HG02840 (cell line): ENCODE data around the gene NTN5.
"Not testable (repeated sequence)": the region's sequence is repeated elsewhere in the genome, so short reads cannot be mapped to it uniquely, and the experiment has no call there.

Experiments
- ATAC-seq: cut with Tn5 transposase; IDR thresholded peaks from one replicate; pipeline ENCODE4 v1.9.1; 2021; ENCODE audit warnings: mild to moderate bottlenecking, moderate library complexity, moderate number of reproducible peaks; ENCODE audit not compliant: unreplicated experiment, low FRiP score

NTN5 gene

DNA sequence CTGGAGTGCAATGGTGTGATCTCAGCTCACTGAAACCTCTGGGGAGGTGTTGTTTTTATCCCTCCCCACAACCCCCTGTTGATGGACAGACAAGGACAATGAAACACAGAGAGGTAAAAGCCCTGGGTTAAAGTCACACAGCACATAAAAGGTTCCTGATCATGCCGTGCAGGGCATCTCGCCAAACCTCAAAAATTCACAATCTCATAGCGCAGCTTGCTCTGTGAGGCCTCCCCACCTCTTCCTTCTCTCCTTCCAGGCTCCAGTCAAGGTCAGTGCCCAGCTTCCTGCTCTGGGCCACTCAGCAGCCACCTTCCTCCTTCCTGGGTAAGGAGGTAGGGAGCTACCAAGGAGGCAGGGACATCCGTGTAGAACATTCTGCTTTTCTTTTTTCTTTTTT lies 25.2 kb upstream of the NTN5 start:
- no peak for ATAC-seq

DNA sequence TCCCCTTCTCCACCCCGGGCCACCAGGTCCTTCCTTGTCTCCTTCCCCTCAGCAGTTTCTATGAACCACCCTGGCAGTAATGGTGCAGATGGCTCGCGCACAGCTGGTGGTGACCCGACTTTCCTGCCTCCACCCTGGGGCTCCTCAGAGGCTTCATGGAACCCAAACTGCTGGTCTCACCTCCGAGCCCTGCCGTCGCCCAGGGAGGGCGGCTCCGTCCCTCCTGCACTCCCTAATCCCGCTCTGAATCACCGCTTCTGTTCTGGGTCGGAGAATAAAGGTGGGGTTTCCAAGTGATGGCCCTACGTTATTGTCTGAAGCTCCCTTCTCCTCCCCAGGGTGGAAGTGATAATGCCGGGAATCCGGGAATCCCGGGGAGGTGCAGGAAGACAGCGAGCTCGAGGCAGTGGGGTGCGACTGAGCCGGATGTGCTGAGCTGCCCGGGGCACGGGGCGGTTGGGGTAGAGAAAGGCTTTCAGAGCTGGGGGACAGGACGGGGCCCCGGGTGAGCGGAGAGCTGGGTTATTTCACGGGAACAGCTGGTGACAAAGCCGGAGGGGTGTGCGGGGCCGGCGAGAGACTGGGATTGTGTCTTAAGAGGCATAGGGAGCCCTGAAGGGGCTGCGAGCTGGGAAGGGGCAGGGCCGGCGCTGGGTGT lies 23.7 kb upstream of the NTN5 start:
- ATAC-seq, result no peak

DNA sequence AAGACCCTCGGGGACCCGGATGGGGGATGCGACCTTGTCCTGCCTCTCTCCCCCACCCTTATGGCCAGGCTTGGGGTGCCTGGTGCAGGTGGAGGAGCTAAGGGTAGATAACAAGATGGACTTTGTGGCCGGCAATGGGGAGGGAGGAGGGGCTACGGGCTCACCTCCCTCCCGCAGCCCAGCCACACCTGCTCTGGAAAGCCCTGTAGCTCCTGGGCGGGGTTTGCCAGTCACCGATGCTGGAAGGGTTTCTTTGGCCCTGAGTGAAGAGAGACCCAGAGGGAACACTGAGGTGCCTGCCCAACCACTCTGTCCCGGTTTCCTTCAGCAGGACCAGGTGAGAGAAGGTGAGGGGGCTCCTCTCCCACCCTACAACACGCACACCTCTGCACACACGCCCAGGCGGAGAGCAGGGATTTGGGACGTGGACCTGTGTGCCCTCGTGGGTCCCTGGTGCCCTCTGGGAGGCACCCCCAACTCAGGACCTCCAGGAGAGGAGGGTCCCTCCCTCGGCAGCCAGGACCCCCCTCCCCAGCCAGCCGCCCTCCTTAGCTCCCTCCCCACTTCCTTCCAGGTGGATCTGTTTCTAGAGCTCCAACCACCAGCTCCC lies 23.0 kb upstream of the NTN5 start, which contains the start of gene FUT2:
Gene FUT2, plus strand, starts transcription at position 229 of the 610 bp plus-strand sequence. CDS start 6,986 bp downstream, outside the sequence.
- ATAC-seq, result no peak

DNA sequence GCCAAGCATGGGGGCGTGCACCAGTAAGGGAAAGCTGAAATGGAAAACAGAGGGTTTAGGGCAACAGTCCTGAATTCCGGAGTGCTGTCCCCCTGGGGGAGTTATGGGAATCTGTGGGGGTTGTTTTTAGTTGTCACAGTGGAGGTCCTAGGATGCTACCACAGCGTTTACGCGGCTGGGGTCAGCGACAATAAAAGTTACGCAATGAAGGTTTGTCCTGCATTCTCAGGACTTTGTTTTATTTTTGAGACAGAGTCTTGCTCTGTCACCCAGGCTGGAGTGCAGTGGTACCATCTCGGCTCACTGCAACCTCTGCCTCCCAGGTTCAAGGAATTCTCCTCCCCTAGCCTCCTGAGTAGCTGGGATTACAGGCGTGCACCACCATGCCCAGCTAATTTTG lies 20.8 kb upstream of the NTN5 start:
- ATAC-seq, result not testable (repeated sequence)

DNA sequence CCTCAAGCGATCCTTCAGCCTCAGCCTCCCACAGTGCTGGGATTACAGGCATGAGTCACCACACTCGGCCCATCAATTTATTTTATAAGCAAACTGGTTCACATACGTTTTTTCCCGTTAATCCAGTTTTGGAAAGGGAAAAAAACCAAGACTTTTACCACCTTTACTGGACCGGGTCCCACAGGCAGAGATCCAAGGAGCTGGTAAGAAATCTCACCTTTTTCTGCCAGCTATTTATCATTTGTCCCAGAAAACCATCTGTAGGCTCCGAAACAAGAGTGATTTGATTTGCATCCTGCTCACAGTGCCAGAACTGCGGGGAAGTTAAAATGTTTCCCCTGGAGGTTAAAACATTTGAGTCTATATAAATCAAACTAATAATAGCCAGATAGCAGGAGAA lies 16.6 kb upstream of the NTN5 start:
- ATAC-seq, result no peak

DNA sequence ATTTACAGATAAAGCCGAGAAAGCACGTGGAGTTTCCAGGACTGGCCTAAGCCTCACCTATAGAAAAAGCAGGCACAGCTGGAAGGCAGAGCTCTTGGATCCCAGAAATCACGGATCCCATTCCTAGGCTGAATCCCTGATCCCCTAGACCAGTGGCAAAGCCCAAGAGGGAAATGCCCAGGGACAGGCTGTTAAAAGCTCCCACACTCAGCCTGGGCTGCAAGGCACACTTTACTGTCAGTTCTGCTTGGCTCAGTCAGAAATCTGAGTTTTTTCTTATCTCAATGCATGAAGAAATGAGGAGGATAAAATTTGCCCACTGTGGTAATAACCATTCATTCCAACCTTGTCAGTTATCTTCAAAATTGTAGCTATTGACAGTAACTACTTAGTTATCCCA lies 15.0 kb upstream of the NTN5 start:
- ATAC-seq, result no peak

DNA sequence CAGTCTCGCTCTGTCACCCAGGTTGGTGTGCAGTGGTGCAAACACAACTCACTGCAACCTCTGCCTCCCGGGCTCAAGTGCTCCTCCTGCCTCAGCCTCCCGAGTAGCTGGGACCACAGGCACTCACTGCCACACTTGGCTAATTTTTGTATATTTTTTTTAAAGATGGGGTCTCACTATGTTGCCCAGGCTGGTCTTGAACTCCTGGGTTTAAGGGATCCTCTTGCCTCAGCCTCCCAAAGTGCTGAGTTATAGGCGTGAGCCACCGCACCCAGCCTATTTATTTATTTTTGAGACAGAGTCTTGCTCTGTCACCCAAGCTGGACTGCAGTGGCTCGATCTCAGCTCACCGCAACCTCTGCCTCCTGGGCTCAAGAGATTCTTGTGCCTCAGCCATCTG lies 13.8 kb upstream of the NTN5 start:
- not testable (repeated sequence) for ATAC-seq

DNA sequence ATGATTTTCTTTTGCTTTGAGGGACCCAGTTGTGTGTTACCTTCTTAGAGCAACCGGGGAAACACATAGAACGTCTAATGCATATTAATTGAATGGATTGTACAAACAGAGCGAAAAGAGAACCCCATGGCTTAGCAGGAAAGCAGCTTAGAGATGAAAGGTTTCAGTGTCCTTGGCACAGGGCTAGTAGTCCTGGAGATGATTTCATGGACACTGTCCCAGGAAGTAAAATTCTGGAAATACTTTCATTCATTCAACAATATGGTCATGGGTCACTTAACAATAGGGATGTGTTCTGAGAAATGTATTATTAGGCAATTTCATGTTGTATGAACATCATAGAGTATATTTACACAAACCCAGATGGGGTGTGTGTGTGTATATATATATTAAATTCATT lies 13.3 kb upstream of the NTN5 start:
- ATAC-seq, result no peak

DNA sequence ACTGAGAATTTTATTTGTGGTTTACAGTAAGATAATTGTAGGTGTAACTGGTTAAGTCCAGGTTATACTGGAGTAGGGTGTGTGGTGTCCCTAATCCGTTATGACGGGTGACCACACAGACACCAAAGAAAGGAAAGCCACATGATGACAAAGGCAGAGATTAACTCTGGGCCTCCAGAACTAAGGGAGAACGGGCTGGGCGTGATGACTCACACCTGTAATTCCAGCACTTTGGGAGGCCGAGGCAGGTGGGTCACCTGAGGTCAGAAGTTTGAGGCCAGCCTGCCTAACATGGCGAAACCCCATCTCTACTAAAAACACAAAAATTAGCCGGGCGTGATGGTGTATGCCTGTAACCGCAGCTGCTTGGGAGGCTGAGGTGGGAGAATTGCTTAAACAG lies 12.8 kb upstream of the NTN5 start:
- no peak for ATAC-seq

DNA sequence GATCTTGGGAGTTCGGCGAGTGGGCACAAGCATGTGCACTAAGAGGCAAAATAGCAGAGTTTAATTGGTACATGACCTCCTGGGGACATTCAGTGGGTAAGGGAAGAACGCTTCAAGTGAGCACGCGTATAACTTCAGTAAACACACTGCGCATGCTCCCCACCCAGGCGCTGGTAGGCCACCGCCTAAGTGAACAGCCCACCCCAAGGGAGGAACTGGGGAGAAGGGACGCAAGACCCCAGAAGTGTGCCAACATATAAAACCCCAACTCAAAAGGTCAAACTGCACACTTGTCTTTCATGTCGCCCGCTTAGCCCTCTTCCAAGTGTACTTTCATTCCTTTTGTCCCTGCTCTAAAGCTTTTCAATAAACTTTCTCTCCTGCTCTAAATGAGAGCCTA lies 10.5 kb upstream of the NTN5 start:
- ATAC-seq, result no peak

DNA sequence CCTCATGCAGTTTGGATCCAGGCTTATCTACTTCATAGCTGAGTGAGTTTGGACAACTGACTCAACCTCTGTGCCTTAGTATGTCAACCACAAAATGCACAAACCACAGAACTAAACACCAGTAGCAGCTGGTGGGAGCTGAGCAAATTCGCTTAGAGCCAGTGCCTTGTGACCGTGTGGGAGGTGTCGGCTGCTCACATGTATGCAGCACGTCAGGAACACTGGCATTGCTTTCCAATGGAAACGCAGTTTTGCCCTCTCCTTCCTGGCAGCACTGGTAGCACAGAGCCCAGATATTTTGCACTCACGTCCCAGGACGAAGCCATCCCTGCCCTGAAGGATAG lies 8.3 kb upstream of the NTN5 start:
- no peak for ATAC-seq

DNA sequence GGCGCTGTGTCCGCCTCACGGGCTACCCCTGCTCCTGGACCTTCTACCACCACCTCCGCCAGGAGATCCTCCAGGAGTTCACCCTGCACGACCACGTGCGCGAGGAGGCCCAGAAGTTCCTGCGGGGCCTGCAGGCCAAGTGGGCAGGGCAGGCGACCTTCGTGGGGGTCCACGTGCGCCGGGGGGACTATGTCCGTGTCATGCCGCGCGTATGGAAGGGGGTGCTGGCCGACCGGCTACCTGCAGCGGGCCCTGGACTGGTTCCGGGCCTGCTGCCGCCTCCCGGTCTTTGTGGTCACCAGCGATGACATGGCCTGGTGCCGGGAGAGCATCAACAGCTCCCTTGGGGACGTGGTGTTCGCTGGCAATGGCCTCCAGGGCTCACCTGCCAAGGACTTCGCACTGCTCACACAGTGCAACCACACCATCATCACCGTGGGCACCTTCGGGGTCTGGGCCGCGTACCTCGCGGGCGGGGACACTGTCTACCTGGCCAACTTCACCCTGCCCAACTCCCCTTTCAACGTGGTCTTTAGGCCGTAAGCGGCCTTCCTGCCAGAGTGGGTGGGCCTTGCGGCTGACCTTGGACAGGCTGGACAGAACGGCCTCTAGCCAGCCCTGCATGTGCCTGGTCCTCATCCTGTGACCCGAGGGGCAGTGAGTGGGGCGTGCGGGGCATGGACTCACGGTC lies 7.8 kb upstream of the NTN5 start:
- ATAC-seq, result no peak

DNA sequence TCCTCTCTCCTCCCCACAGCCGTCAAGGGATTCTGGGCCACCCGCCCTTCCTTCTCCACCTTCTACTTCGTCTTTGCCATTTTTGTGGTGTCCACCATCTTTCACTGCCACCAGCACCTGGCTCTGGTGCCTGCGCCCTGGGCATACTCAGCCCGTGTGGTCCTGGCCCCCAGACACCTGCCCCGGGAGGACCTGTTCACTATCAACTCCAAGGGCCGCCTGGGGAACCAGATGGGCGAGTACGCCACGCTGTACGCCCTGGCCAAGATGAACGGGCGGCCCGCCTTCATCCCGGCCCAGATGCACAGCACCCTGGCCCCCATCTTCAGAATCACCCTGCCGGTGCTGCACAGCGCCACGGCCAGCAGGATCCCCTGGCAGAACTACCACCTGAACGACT lies 7.2 kb upstream of the NTN5 start:
- ATAC-seq, result not testable (repeated sequence)

DNA sequence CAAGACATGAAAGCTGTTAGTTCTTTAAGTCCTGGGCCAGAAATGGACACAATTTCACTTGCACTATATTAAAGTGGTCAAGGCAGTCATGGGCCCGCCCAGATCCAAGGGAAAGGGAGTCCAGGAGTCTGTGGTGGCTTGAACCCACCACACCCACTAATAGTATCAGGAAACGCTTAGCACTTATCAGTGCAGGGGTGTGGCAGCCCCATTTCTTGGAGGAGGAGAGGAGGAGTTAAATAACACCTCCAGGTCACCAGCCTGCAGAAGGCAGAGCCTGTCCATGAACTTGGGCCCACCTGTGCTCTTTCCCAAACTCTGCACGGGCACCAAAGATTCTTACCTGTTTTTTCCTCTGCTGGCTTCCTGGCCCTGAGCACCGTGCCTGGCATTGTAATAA lies 5.4 kb upstream of the NTN5 start:
- ATAC-seq, result no peak

DNA sequence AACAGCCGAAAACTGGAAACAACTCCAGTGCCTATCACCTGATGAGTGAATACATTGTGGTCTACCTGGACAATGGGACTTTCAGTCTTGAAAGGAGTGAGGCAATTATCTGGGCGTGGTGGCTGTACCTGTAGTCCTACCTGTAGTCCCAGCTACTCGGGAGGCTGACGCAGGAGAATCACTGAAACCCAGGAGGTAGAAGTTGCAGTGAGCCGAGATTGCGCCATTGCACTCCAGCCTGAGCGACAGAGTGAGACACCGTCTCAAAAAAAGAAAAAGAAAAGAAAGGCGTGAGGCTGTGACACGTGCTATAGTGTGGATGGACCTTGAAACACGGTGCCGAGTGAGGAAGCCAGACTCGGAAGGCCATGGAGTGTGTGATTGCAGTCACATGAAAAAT lies 4.1 kb upstream of the NTN5 start:
- no peak for ATAC-seq

DNA sequence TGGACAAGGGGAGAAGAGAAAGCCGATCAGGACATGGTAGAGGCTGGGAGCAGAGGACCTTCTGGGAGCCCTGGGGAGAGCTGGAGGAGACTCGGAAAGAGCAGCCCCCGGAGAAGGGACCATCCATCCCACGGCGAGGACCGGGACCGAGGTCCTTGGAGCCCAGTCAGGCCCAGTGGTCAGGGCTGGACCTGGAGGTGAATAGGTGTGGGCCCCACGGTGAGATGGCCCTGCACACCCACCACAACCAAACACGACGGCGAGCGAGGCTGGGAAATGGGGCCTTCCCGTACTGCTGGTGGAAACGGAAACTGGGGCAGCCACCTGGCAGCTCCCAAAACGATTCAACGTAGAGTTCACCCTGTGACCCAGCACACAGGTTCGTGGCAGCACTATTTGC lies 3.7 kb upstream of the NTN5 start:
- no peak for ATAC-seq

DNA sequence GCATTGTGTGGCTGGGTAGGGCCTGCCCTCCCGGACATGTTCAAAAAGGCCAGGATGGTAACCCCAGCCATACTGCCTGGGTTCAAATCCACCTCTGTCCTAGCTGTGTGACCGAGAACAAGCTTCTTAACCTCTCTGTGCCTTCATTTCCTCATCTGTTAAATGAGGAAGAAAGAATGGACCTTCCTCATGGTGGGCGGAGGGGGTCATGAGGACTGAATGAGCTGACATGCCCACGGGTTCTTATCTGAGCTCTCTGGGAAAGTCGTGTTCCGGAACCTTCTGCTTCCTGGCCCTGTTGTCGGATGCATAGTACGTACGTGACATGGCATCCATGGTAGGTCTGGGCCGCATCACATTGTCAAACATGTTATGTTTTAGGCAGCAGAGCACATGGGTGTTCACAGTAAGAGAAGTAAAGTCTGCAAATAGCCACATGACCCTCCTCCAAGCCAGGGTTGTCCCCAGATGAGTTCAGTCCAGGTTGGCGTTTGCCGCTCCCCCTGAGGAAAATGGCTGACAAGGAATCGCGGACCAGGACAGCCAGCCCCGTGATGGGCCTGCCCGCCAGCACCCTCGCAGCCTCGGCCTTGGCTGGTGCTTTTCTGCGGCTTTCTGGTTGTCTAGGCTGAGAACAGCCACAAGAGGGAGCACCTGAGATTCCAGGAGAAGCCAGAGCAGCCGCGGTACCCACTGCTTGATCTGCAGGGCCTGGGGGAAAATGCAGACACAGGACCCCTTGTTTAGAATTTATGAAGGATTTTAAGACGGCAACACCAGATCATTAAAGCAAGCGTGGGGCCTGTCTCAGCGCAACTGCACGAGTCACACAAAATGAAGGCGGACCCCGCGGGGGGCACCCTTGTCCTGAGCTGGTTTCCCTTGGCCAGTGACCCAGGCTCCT lies 2.4 kb upstream of the NTN5 start:
- no peak for ATAC-seq

DNA sequence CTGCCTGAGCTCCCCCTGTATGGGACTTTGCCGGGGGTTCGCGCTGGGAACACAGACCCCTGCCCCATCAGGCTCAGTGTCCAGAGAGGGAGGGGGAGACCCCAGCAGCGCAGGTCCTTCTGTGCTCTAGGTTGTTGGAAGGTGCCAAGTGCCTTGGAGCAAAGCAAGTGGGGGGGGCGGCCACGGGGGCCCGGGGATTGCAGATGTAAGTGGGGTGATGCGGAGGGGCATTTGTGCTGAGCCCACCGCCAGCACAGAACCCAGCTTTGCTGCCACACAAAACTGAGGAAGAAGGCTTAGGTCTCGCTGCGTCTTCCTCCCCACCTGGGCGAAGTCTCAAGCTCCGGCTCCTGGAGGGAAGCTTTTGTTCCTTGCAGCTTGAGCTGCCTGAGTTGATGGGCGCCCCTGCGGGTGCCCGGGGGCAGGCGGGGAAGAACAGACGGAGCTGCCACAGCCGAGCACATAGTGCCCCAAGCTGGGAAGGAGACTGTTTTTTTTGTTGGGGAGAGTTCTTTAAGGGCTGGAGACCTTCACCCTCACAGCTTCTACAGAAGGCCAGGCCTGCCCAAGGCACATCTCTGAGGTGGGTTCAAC lies 1.5 kb upstream of the NTN5 start:
- no peak for ATAC-seq

DNA sequence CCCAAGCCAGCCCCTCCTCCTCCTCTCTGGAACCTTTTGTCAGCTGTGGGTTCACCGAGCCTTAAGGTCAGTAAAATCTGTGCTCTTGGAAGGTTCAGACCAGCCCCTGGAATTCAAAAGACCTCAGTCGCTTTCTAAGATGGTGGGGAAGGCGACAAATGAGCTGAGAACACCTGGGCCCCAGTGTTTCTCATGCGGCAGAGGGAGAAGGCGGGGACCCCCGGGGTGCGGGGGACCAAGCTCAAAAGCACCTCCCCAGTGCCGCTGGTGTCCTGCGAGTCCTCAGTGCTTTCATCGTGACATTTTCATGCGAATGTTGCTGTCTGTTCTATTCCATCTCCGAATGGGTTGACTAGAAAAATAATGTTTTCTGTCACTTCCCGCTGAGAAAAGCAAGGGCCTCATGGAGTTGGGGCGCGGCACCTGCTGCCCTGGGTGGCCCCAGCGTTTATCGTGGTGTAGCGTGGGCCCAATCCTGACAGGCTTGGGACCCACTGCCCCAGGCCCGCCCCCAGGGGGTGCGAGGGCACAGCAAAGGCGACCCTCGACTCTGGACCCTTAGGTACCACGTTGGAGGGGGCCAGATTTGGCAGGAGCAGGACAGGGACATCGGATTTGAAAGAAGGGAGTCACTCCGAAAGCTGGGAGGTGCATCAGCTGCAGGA lies 751 bp upstream of the NTN5 start:
- ATAC-seq, result no peak

DNA sequence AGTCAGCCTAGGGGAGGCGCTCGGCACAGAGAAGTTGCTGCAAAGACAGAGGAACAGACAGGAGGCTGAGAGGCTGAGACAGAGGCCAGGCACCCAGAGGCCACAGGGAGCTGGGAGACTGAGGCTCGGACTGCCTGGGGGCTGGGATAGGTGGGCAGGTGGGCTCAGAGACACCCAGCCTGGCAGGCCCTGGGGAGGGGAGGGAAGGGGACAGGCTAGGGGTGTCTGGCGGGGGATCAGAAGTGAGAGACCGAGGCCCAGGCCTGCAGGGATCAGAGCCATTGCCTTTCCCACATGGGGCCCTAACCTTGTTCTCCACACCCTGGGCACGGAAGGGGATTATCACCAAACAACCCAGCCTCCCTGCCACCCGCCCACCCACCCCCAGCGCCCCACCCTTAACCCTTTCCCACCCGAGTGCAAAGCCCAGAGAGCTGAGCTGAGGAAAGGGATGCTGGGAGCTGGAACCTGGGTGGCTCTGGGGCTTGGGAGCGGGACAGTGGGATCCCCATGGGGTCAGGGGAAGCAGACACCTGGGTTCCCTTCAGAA lies 1.3 kb downstream of the NTN5 start:
- no peak for ATAC-seq
